Keratinocyte (primary cell): ENCODE data around the gene SSPN.

Experiments used
- EZH2 ChIP-seq: IDR thresholded peaks from one replicate; pipeline ENCODE4 v1.6.1; 2012; ENCODE audit warnings: inconsistent platforms, mild to moderate bottlenecking, low read length, moderate library complexity
- TF ChIP-seq, protein P1 (sequence below), 3 experiments: IDR thresholded peaks in 1 of 3; conservative IDR thresholded peaks in 1 of 3; optimal IDR thresholded peaks in 1 of 3; 2 replicates in 2 of 3; 3 replicates in 1 of 3; pipeline versions ENCODE3 to v1.5.1; 2011; ENCODE audit warnings: low read length in 3 of 3, mild to moderate bottlenecking in 3 of 3, moderate library complexity in 2 of 3, control low read depth in 1 of 3, inconsistent platforms in 1 of 3; ENCODE audit not compliant: insufficient read depth in 2 of 3; ENCODE audit errors: extremely low read depth in 1 of 3

DNA sequence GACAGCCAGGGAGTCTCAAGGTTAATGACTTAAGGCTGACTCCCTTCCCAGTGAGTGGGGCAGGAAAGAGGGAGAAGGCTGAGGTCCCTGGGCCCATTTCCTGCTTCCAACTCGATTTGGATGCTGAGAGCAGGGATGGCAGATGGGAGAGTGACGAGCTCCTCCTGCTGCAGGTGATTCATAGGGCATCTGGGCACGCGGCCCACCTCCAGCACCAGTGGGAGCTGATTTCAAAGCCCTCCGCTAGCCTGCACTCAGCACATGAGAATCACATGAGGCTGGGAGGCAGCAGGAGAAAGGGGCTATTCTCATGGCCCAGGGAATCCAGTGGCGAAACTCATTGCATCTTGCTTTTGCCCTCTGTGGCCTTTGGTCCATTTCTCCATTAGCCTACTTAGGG lies 90.8 kb downstream of the SSPN start:
- TF ChIP-seq, protein P1, sequence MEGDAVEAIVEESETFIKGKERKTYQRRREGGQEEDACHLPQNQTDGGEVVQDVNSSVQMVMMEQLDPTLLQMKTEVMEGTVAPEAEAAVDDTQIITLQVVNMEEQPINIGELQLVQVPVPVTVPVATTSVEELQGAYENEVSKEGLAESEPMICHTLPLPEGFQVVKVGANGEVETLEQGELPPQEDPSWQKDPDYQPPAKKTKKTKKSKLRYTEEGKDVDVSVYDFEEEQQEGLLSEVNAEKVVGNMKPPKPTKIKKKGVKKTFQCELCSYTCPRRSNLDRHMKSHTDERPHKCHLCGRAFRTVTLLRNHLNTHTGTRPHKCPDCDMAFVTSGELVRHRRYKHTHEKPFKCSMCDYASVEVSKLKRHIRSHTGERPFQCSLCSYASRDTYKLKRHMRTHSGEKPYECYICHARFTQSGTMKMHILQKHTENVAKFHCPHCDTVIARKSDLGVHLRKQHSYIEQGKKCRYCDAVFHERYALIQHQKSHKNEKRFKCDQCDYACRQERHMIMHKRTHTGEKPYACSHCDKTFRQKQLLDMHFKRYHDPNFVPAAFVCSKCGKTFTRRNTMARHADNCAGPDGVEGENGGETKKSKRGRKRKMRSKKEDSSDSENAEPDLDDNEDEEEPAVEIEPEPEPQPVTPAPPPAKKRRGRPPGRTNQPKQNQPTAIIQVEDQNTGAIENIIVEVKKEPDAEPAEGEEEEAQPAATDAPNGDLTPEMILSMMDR (optimal IDR thresholded peaks at IDR 0.05 in 1 of 3, IDR thresholded peaks at IDR 0.05 in 1 of 3, conservative IDR thresholded peaks at IDR 0.05 in 1 of 3; ENCODE audit: extremely low read depth in 1 of 3, insufficient read depth in 2 of 3, low read length in 3 of 3), result no peak
- TF ChIP-seq EZH2, result no peak
